ENCODE data around the gene TBL1XR1.

GRCh38 chr3:177069514-177070329 is 127.6 kb downstream of the TBL1XR1 start:
- TF ChIP-seq EZH2 (IDR thresholded peaks at IDR 0.05; ENCODE audit: borderline replicate concordance, low read depth, low read length, poor library complexity, severe bottlenecking) (no peak), CTCF (conservative IDR thresholded peaks at IDR 0.05; ENCODE audit: low read depth, low read length) (no peak)
